GM12891 (cell line): ENCODE results near the gene ACSL1.

Experiments used
- PAX5 ChIP-seq: IDR thresholded peaks from 2 replicates; pipeline ENCODE4 v1.6.1; 2011; ENCODE audit warnings: low read length, moderate library complexity, mild to moderate bottlenecking; ENCODE audit not compliant: insufficient read depth, severe bottlenecking
- POLR2A ChIP-seq: IDR thresholded peaks from 2 replicates; pipeline ENCODE4 v1.6.1; 2011; ENCODE audit warnings: low read depth, low read length, control low read depth
- POLR2AphosphoS5 ChIP-seq: IDR thresholded peaks from 2 replicates; pipeline ENCODE4 v1.6.1; 2011; ENCODE audit warnings: low read depth, low read length, control low read depth
- SPI1 ChIP-seq: IDR thresholded peaks from 2 replicates; pipeline ENCODE4 v1.6.1; 2011; ENCODE audit warnings: low read depth, low read length, control low read depth
- TAF1 ChIP-seq: IDR thresholded peaks from 2 replicates; pipeline ENCODE4 v1.6.1; 2011; ENCODE audit warnings: low read depth, low read length, control low read depth

GRCh38 chr4:184808713-184809050, 17.1 kb downstream of the ACSL1 start:
- no peak for TF ChIP-seq POLR2AphosphoS5
- TF ChIP-seq POLR2A: no peak
- TF ChIP-seq TAF1: no peak
- TF ChIP-seq PAX5: no peak
- TF ChIP-seq SPI1: no peak
